HG03139 (cell line): ENCODE measurements around the gene AGR3.

Experiments
- ATAC-seq: cut with Tn5 transposase; IDR thresholded peaks from one replicate; pipeline ENCODE4 v1.9.1; 2021; ENCODE audit not compliant: unreplicated experiment

Gene AGR3

GRCh38 chr7:16881844-16882243 lies at the start of gene AGR3:
Gene AGR3 (minus strand): TSS chr7:16881983. CDS start chr7:16878618, 3,365 bp downstream.
- ATAC-seq = no peak

- no peak for ATAC-seq
Observed at GRCh38 chr7:16930946-16931345, 49.2 kb upstream of the AGR3 start.

GRCh38 chr7:16929146-16929762 lies 47.5 kb upstream of the AGR3 start:
- ATAC-seq = peak; percentile 86

- ATAC-seq = no peak
Observed at GRCh38 chr7:16926861-16927260, 45.1 kb upstream of the AGR3 start.

GRCh38 chr7:16926283-16926682 lies 44.5 kb upstream of the AGR3 start:
- ATAC-seq = peak; percentile 46

GRCh38 chr7:16925609-16926008 lies 43.8 kb upstream of the AGR3 start:
- no peak for ATAC-seq

GRCh38 chr7:16923019-16923418 lies 41.2 kb upstream of the AGR3 start:
- ATAC-seq = no peak

- ATAC-seq = no peak
Observed at GRCh38 chr7:16921644-16922257, 40.0 kb upstream of the AGR3 start.

- no peak for ATAC-seq
Observed at GRCh38 chr7:16921151-16921550, 39.4 kb upstream of the AGR3 start.

GRCh38 chr7:16919440-16919839 lies 37.7 kb upstream of the AGR3 start:
- ATAC-seq = no peak

- ATAC-seq = no peak
Observed at GRCh38 chr7:16918288-16918895, 36.6 kb upstream of the AGR3 start.

GRCh38 chr7:16916738-16917137 lies 35.0 kb upstream of the AGR3 start:
- no peak for ATAC-seq

- ATAC-seq = no peak
Observed at GRCh38 chr7:16916105-16916639, 34.4 kb upstream of the AGR3 start.

GRCh38 chr7:16915405-16915804 lies 33.6 kb upstream of the AGR3 start:
- no peak for ATAC-seq

GRCh38 chr7:16914771-16915170 lies 33.0 kb upstream of the AGR3 start:
- ATAC-seq = no peak

- no peak for ATAC-seq
Observed at GRCh38 chr7:16913643-16914042, 31.9 kb upstream of the AGR3 start.

GRCh38 chr7:16912540-16912939 lies 30.8 kb upstream of the AGR3 start:
- no peak for ATAC-seq

- no peak for ATAC-seq
Observed at GRCh38 chr7:16908561-16908960, 26.8 kb upstream of the AGR3 start.

- no peak for ATAC-seq
Observed at GRCh38 chr7:16905300-16906044, 23.7 kb upstream of the AGR3 start.

GRCh38 chr7:16904076-16904475 lies 22.3 kb upstream of the AGR3 start:
- ATAC-seq = no peak

GRCh38 chr7:16900209-16900768 lies 18.5 kb upstream of the AGR3 start:
- ATAC-seq = no peak
